Urinary bladder (tissue), 4 donors: ENCODE data around the gene AQP1. TPM values are rescaled to one million over a fixed set of nuclear protein-coding genes. Genes with fewer than 3 reads are reported as not detected.

Source experiments
- DNase-seq: peaks from one replicate; pipeline ENCODE4 v3.0.0-alpha.2; 2015; ENCODE audit errors: extremely low spot score
- H3K27ac ChIP-seq: one replicate; pipeline ENCODE4 v1.5.1; 2013; ENCODE audit warnings: low read depth, mild to moderate bottlenecking, moderate library complexity
- H3K36me3 ChIP-seq: one replicate; pipeline ENCODE4 v1.6.1; 2013; ENCODE audit warnings: mild to moderate bottlenecking, moderate library complexity; ENCODE audit not compliant: insufficient read depth
- H3K4me1 ChIP-seq: one replicate; pipeline ENCODE4 v1.6.1; 2013; ENCODE audit warnings: mild to moderate bottlenecking, moderate library complexity; ENCODE audit not compliant: insufficient read depth
- H3K4me3 ChIP-seq: one replicate; pipeline ENCODE4 v1.5.1; 2013; ENCODE audit warnings: low read depth, low read length
- WGBS: extraction: QIAGEN DNeasy Blood & Tissue Kit; methylation state at CpG from one replicate; pipeline ENCODE4 v1.1.7; 2013; 5-methylcytosine and 5-hydroxymethylcytosine counted together
- polyA plus RNA-seq: library from polyadenylated mRNA; stranded (reverse); fragments of 200-250 nt; gene quantifications from one replicate; pipeline ENCODE4 v1.2.3, GENCODE V29; 2013
- total RNA-seq: library from RNA; depleted of rRNA; stranded (reverse); fragments of >200 nt; gene quantifications from one replicate; pipeline ENCODE4 v1.2.3, GENCODE V29; 2014
- donor health status: healthy with polysubstance abuse.
- donor health status: healthy.

Gene AQP1
- total and polyA plus RNA-seq, 2 donors: 70.9 to 394 TPM

DNA sequence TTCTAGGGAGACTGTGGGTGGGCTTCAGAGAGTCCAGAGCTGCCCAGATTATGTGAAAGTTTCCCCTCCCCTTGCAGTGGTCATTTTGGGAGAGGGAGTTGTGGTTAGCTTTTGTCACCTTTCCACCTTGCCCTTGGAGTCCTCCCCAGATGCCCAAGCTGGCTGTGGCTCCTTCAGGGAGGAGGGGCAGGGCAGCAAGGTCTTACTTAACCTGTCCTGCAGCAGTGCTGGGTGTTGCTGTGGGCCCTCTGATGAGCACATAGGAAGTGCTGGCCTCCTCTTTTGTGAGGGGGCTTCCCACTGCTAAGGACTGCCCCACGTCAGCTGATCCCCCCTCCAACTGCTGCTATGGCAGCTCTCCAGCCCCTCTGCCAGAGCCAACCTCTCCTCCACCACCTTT, 17.6 kb upstream of the AQP1 start:
- Histone ChIP-seq H3K27ac (no peak overlapping the region), H3K4me1 (no peaks in the 10 kb centered on the region), H3K36me3 (no peaks in the 10 kb centered on the region), H3K4me3 (no peak overlapping the region)
- WGBS: 93% methylated on average over 1 of the region's 1 CpG
- DNase-seq: no peak

- no peak for DNase-seq
- 92% methylated on average over 14 of the region's 14 CpGs for WGBS
- no peak overlapping the region for H3K4me3 ChIP-seq
- H3K27ac ChIP-seq: no peak overlapping the region
- H3K36me3 ChIP-seq: no peaks in the 10 kb centered on the region
- H3K4me1 ChIP-seq: no peaks in the 10 kb centered on the region
Measured at GRCh38 chr7:30894866-30895605, 16.6 kb upstream of the AQP1 start.

GRCh38 chr7:30896036-30896435, 15.6 kb upstream of the AQP1 start:
- no peaks in the 10 kb centered on the region for H3K36me3 ChIP-seq
- no peak overlapping the region for H3K27ac ChIP-seq
- no peak for DNase-seq
- WGBS: 87% methylated on average over 9 of the region's 9 CpGs
- H3K4me1 ChIP-seq: no peaks in the 10 kb centered on the region
- H3K4me3 ChIP-seq: no peak overlapping the region

DNA sequence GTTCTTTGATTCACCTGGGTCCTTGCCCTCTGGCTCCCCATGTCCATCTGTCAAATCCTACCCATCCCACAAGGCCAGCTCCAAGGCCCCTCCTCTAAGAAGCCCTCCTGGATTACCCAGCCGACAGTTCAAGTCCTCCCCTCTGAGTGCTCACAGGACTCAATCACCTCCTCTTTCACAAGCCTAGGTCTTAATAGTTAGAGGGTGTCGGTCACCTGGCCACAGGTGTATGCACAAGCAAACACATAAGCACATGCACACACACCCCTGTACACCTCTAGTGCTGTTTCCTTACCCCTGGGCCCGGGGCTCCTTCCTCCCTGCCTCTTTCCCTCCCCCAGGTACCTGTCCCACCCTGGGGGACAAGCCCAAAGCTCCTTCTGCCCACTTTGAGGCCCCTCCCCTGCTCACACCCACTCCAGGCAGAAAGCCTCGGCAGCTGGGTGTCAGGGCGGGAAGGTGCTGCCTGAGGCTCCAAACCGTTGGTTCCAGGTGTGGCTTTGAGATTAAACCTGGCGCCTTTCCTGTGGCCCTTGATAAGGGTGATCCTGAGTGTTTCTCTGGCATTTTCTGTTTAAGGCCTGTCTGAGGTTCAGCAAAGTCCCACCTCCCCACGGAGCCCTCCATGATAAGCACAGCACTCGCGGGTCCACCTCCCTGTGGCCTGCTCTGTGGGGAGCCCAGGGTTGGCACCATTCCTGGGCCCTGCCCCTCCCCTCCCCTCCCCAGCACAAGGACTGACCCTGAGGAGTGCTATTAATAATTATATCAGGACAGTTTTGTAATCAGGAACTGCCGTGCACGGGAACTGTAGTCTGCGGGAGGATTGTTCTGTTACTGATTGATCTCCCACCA, 14.6 kb upstream of the AQP1 start:
- 57% methylated on average over 13 of the region's 13 CpGs for WGBS
- Histone ChIP-seq H3K36me3 (no peaks in the 10 kb centered on the region), H3K4me3 (no peak overlapping the region), H3K4me1 (no peaks in the 10 kb centered on the region), H3K27ac (no peak overlapping the region)
- DNase-seq: no peak

- no peaks in the 10 kb centered on the region for H3K36me3 ChIP-seq
- H3K4me1 ChIP-seq: no peaks in the 10 kb centered on the region
- whole genome bisulfite sequencing: 61% methylated on average over 2 of the region's 2 CpGs
- H3K27ac ChIP-seq: no peak overlapping the region
- H3K4me3 ChIP-seq: no peak overlapping the region
- no peak for DNase-seq
Measured at GRCh38 chr7:30897770-30898169, 13.9 kb upstream of the AQP1 start.

DNA sequence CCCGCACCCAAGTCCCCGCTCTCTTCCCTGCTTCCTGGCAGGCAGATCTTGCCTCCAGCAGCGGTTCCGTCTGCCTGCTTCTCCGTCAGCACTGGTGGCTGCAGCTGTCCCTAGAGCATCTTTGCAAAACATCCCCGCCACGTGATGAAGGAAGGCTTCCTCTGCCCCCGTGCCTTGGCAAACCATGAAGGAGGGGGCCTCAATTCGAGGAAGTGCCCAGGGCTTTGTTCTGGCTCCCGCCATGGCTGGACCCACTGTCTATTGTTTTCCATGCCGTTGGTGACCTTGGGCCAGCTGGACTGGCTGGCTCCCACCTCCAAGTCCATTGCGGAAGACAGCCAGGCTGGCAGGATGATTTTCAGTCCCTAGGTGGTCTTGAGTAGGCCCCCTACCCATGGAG, 13.2 kb upstream of the AQP1 start:
- Histone ChIP-seq H3K27ac (no peak overlapping the region), H3K4me1 (no peaks in the 10 kb centered on the region)
- 86% methylated on average over 12 of the region's 12 CpGs for WGBS

DNA sequence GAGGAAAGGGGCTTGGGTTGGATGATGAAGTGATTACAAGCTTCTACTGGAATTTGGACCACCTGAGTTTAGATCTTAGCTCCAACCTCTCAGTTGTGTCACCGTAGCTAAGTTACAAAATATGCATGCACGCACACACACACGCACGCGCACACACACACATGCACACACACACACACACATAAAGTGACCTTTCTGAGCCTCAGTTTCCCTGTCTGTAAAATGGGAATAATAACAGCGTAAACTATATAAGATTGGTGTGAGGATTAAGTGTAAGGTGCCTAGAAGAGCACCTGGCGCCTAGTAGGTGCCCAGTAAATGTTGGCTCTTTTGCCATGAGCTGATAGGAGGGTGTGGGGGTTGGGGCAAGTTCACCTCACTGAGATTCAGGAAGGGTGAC, 12.6 kb upstream of the AQP1 start:
- H3K4me1 ChIP-seq: no peaks in the 10 kb centered on the region
- no peaks in the 10 kb centered on the region for H3K36me3 ChIP-seq
- H3K27ac ChIP-seq: no peak overlapping the region
- DNase-seq: no peak
- no peak overlapping the region for H3K4me3 ChIP-seq
- 96% methylated on average over 7 of the region's 7 CpGs for WGBS

More for the DNA sequence above, 13.2 kb upstream of the AQP1 start:
- DNase-seq: no peak
- Histone ChIP-seq H3K4me3 (no peak overlapping the region), H3K36me3 (no peaks in the 10 kb centered on the region)

DNA sequence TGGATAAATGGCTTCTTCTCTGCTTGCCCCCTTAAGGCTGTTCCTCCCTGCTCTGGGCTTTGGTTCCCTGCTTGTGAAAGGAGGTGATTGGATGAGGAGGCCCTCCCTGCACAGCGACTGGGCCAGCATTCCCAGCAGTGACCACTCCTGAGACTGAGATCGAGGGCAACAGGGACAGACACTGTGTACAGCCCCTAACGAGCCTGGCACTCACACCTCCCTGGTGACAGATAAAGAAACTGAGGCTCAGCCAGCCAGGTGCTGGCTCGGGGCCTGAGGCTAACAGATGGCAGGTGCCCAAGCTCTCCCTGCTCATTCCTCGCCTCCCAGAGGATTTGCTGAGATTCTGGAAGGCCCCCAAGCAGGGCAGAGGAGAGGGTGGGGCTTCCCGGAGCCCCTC, 12.0 kb upstream of the AQP1 start:
- 40% methylated on average over 6 of the region's 6 CpGs for WGBS
- no peaks in the 10 kb centered on the region for H3K36me3 ChIP-seq
- no peak for DNase-seq
- H3K4me3 ChIP-seq: no peak overlapping the region
- no peak overlapping the region for H3K27ac ChIP-seq
- no peaks in the 10 kb centered on the region for H3K4me1 ChIP-seq

DNA sequence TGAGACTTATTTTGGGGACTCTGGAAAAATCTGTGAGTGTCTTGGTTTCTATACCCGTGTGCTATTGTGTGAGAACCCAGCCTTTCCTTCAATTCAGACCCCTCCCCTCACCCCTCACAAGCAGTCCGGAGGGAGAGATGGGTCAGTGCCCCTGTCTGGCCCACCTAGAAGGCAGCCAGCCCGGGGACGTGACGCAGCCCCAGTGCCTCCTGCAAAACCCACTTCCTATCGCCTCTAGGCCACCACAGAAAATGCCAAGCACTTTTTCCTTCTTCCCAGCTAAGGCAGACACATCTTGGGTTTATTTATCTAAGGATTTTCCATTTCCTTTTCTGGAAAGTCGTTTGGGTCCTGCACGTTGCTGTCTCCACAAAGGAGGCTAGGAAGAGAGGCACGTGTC, 11.6 kb upstream of the AQP1 start:
- no peaks in the 10 kb centered on the region for H3K4me1 ChIP-seq
- 52% methylated on average over 9 of the region's 9 CpGs for WGBS
- no peak for DNase-seq

GRCh38 chr7:30900803-30901362, 10.8 kb upstream of the AQP1 start:
- no peaks in the 10 kb centered on the region for H3K4me1 ChIP-seq
- H3K36me3 ChIP-seq: no peaks in the 10 kb centered on the region
- WGBS: 86% methylated on average over 11 of the region's 11 CpGs
- H3K27ac ChIP-seq: no peak overlapping the region
- DNase-seq: no peak
- no peak overlapping the region for H3K4me3 ChIP-seq

More for the DNA sequence above, 11.6 kb upstream of the AQP1 start:
- no peak overlapping the region for H3K27ac ChIP-seq
- no peak overlapping the region for H3K4me3 ChIP-seq
- no peaks in the 10 kb centered on the region for H3K36me3 ChIP-seq

- Histone ChIP-seq H3K4me1 (no peaks in the 10 kb centered on the region), H3K36me3 (no peaks in the 10 kb centered on the region), H3K4me3 (no peak overlapping the region), H3K27ac (no peak overlapping the region)
- WGBS: 91% methylated on average over 2 of the region's 2 CpGs
- no peak for DNase-seq
Measured at GRCh38 chr7:30901856-30902255, 9.8 kb upstream of the AQP1 start.

GRCh38 chr7:30902466-30902865, 9.2 kb upstream of the AQP1 start:
- DNase-seq: no peak
- no peaks in the 10 kb centered on the region for H3K36me3 ChIP-seq
- 93% methylated on average over 11 of the region's 11 CpGs for WGBS
- H3K27ac ChIP-seq: no peak overlapping the region
- H3K4me3 ChIP-seq: no peak overlapping the region
- H3K4me1 ChIP-seq: no peaks in the 10 kb centered on the region

DNA sequence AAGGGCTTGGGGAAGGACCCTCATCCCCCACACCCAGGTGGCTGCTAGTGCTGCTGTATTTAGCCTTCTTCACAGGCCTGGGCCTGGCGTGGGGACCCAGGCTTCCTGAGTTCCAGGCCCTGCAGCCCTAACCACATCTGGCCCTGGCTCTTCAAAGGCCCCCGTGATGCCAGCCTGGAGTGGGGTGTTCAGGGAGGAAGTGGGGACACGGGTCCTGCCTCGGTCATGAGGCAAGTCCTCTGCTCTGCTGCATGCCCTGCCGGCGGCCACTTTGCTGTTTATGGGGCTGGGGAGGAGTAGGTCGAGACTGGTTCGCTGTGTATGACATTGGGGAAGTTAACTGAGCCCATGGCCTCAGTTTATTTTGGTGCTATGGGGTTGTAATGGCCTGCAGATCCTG, 8.5 kb upstream of the AQP1 start:
- H3K4me3 ChIP-seq: no peak overlapping the region
- H3K36me3 ChIP-seq: no peaks in the 10 kb centered on the region
- H3K4me1 ChIP-seq: no peaks in the 10 kb centered on the region
- DNase-seq: no peak
- H3K27ac ChIP-seq: no peak overlapping the region
- WGBS: 95% methylated on average over 8 of the region's 8 CpGs

DNA sequence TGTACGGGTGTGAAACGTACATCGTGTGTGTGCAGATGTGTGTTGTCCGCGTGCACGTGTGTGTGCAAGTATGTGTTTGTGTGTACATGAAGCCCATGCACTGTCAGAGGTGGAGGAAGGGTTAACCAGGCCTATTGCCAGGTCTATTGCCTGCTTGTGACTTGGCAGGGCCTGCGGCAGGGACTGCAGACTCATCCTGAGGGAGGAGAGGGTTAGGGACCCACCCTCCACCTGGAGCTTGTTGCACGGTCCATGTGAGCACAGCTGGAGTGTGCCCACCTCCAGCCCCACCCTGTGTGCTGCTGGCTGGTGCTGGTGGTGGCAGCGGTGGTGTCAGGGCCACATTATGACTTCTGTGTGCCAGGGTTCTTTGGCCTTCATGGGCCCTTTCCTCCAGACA, 7.1 kb upstream of the AQP1 start:
- Histone ChIP-seq H3K27ac (no peak overlapping the region), H3K36me3 (no peaks in the 10 kb centered on the region), H3K4me1 (no peaks in the 10 kb centered on the region), H3K4me3 (no peak overlapping the region)
- DNase-seq: no peak
- 87% methylated on average over 9 of the region's 9 CpGs for WGBS
